ENCODE data around the gene GAB2. TPM values are rescaled to one million over a fixed set of nuclear protein-coding genes. Genes with fewer than 3 reads are reported as not detected.
"Not testable (repeated sequence)": the region's sequence is repeated elsewhere in the genome, so short reads cannot be mapped to it uniquely, and the experiment has no call there.

GAB2 gene
- total RNA-seq, 2 experiments from 2014 or later = 23.8 to 29.9 TPM

DNA sequence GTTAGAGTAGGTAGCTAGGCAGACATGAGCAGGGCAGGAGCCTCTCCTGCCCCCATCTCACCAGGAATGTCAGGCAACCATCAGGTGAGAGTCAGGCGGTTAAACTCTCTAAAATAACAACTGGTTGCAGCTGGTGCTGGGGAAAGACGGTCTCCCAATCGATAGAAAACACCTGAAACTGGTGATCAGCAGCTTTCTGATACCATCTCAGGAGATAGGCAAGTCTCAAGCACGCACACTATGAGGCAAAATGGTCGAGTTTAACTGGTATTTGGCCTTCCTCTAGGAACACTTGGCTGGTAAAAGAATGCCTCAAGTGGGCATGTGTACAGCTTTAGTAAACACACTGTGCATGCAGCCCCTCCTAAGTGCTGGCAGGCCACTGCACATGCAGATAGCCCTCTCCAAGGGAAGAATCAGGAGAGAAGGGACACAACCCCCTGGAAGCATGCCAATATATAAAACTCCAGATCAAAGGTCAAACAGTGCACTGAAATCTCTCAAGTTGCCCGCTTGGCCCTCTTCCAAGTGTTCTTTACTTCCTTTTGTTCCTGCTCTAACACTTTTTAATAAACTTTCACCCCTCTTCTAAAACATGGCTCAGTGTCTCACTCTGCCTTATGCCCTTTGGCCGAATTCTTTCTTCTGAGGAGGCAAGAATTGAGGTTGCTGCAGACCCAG, 140.2 kb downstream of the GAB2 start:
- Mint-ChIP-seq H3K4me3 (no peak overlapping the region), H3K4me1 (peaks cover 2% of the 10 kb centered on the region), H3K27me3 (no peaks in the 10 kb centered on the region), H3K27ac (no peak overlapping the region), H3K9me3 (ENCODE audit: low read depth) (peaks cover 4% of the 10 kb centered on the region), H3K36me3 (peaks cover 25% of the 10 kb centered on the region)
- DNase-seq = no peak
- ATAC-seq = no peak
- CTCF ChIA-PET = no interaction called here

DNA sequence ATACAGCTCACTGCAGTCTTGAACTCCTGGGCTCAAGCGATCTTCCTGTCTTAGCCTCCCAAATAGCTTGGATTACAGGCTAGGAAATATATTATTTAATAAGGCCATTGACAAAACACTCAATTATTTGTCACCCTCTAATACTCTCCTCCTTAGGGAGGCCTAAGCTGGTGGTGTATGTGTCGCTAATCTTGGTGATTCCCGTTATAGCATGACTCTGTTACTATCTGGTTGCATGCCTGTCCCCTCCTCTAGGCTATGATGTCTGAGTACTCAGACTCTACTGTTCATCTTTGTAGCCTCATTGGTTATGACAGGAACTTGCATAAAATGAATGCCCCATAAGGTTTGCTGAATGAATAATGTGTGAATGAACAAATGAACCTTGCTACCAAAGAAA, 141.3 kb downstream of the GAB2 start:
- no peak for ATAC-seq
- CTCF ChIA-PET = no interaction called here
- Mint-ChIP-seq H3K4me1 (no peaks in the 10 kb centered on the region), H3K36me3 (peaks cover 36% of the 10 kb centered on the region), H3K4me3 (no peak overlapping the region), H3K9me3 (ENCODE audit: low read depth) (peaks cover 11% of the 10 kb centered on the region), H3K27ac (no peak overlapping the region), H3K27me3 (no peaks in the 10 kb centered on the region)
- DNase-seq = no peak

DNA sequence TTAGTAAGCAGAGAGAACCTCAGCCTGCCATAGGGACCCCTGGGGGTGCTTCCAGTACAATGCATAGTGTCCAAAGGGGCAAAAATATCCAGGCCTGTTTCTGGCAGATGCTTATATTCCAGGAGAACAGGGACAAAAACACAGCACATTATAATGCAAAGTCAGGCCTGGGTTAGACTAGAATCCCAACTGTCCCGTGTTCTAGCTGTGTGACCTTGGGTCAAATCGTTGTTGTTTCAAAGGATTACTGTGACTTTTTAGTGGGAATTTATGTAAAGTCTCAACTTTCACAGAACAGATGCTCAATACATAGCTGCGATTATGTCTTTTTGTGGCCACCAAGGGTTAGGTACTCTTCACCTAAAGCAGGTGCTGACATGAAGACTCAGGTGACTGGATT, 142.9 kb downstream of the GAB2 start:
- Mint-ChIP-seq H3K4me1 (no peaks in the 10 kb centered on the region), H3K9me3 (ENCODE audit: low read depth) (peaks cover 11% of the 10 kb centered on the region), H3K36me3 (peaks cover 38% of the 10 kb centered on the region), H3K27me3 (no peaks in the 10 kb centered on the region), H3K4me3 (no peak overlapping the region), H3K27ac (no peak overlapping the region)
- DNase-seq (no peak), ATAC-seq (no peak)
- CTCF ChIA-PET = no interaction called here

DNA sequence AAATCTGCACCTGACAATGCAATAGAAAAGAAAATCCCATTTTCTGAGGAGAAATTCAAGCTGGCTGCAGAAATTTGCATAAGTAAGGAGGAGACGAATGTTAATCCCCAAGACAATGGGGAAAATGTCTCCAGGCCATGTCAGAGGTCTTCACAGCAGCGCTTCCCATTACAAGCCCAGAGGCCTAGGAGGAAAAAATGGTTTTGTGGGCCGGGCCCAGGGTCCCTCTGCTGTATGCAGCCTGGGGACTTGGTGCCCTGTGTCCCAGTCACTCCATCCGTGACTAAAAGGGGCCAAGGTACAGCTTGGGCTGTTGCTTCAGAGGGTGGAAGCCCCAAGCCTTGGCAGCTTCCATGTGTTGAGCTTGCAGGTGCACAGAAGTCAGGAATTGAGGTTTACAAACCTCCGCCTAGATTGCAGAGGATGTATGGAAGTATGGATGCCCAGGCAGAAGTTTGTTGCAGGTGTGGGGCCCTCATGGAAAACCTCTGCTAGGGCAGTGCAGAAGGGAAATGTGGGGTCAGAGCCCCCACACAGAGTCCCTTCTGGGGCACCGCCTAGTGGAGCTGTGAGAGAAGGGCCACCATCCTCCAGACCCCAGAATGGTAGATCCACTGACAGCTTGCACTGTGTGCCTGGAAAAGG, 144.9 kb downstream of the GAB2 start:
- H3K27ac Mint-ChIP-seq, H3K4me1 Mint-ChIP-seq, H3K27me3 Mint-ChIP-seq, ATAC-seq, CTCF ChIA-PET, DNase-seq, H3K4me3 Mint-ChIP-seq: not testable (repeated sequence)
- peaks cover 11% of the 10 kb centered on the region for H3K9me3 Mint-ChIP-seq (ENCODE audit: low read depth)
- H3K36me3 Mint-ChIP-seq = peaks cover 37% of the 10 kb centered on the region

DNA sequence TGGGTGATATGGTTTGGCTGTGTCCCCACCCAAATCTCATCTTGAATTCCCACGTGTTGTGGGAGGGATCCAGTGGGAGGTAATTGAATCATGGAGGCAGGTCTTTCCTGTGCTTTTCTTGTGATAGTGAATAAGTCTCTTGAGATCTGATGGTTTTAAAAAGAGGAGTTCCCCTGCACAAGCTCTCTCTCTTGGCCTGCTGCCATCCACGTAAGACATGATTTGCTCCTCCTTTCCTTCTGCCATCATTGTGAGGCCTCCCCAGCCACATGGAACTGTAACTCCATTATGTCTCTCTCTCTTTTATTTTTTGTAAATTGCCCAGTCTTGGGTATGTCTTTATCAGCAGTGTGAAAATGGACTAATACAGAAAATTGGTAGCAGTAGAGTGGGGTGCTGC, 145.8 kb downstream of the GAB2 start:
- H3K4me1 Mint-ChIP-seq, H3K27ac Mint-ChIP-seq, CTCF ChIA-PET, H3K4me3 Mint-ChIP-seq, H3K27me3 Mint-ChIP-seq, DNase-seq, ATAC-seq: not testable (repeated sequence)
- peaks cover 11% of the 10 kb centered on the region for H3K9me3 Mint-ChIP-seq (ENCODE audit: low read depth)
- H3K36me3 Mint-ChIP-seq = peaks cover 36% of the 10 kb centered on the region

DNA sequence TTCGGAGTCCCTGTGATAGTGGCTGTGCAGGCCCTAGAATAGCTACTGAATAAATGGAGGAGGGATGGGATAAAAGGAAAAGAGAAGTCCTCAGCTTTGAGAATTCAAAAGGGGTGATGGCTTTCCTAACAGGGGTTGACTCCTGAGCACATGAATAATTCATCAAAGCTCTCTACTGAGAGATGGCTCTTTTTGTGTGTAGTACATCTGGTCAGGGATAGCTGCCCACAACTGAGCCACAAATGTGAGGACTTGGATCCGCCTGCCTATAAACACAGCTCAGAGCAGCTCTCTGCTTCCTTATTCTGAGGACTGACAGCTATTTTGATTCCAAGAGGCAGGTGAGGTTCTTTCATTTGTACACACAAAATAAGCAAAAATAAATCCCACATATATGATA, 146.6 kb downstream of the GAB2 start:
- H3K4me3 Mint-ChIP-seq = no peak overlapping the region
- H3K27me3 Mint-ChIP-seq = no peaks in the 10 kb centered on the region
- H3K4me1 Mint-ChIP-seq = peaks cover 2% of the 10 kb centered on the region
- CTCF ChIA-PET = no interaction called here
- DNase-seq (no peak), ATAC-seq (no peak)
- H3K9me3 Mint-ChIP-seq (ENCODE audit: low read depth) = peaks cover 11% of the 10 kb centered on the region
- H3K36me3 Mint-ChIP-seq = peaks cover 36% of the 10 kb centered on the region
- no peak overlapping the region for H3K27ac Mint-ChIP-seq

DNA sequence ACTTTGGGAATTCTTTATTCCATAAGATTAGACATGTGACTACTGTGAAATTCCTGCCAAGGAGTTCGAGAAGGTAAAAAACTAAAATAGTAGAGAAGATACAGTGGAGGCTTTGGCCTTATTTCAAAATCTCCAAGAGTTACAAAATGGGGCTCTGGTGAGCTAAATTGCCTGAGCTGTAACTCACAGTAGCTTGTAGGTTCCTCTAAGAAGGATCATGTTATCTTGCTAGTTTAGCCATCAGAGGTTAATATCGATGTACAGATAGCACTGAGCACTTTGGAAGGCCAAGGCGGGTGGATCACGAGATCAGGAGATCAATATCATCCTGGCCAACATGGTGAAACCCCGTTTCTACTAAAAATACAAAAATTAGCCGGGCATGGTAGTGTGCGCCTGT, 147.8 kb downstream of the GAB2 start:
- Mint-ChIP-seq H3K4me3 (no peak overlapping the region), H3K27me3 (no peaks in the 10 kb centered on the region), H3K9me3 (ENCODE audit: low read depth) (peaks cover 11% of the 10 kb centered on the region), H3K4me1 (peaks cover 2% of the 10 kb centered on the region), H3K36me3 (peaks cover 36% of the 10 kb centered on the region), H3K27ac (no peak overlapping the region)
- no peak for DNase-seq
- no peak for ATAC-seq
- CTCF ChIA-PET = no interaction called here

DNA sequence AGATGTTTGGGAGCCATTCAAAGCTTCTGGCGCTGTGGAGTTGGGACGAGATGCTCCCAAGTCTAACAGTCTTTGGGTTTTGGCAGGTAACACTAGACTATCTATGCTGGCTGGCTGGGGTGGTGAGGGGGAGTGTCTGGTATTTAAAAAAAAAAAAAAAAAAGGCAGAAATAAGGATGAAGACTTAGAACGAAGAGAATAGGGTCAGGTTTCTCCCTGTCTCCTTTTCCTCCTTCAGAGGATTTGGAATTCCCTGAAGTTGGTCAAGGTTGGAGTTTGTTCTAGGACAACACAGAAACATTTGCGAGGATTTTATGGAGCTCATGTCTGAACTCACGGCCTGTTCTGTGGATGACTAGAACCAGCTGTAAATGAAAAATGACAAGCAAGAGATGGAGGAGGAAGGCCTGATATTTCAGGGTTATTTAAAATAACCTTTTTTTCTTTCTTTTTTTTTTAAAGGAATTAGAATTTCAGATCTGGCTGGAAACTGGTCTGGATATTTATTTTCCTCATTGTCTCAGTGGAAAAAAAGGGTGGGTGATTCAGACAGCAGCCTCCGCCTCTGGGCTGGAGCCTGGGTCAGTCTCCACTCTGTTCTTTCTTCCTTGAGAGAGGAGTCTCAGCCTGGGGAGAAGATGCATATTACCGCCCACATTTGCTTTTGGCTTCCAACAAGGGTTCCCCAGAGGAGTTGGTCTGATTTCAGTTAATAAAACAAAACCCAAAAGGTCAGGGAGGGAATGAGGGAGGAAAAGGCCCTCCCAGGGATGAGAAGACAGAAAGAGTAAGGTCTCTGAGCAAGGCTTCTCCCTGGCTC, 148.8 kb downstream of the GAB2 start:
- DNase-seq = no peak
- H3K27me3 Mint-ChIP-seq = no peaks in the 10 kb centered on the region
- H3K9me3 Mint-ChIP-seq (ENCODE audit: low read depth) = peaks cover 9% of the 10 kb centered on the region
- H3K36me3 Mint-ChIP-seq = peaks cover 31% of the 10 kb centered on the region
- H3K4me3 Mint-ChIP-seq = no peak overlapping the region
- H3K4me1 Mint-ChIP-seq = peaks cover 2% of the 10 kb centered on the region
- no peak for ATAC-seq
- no peak overlapping the region for H3K27ac Mint-ChIP-seq
- CTCF ChIA-PET = interaction anchor here (0.7 kb wide), 1 partner anchor 202 kb away, joined by 3 read pairs; no protein-coding TSS in a partner anchor

DNA sequence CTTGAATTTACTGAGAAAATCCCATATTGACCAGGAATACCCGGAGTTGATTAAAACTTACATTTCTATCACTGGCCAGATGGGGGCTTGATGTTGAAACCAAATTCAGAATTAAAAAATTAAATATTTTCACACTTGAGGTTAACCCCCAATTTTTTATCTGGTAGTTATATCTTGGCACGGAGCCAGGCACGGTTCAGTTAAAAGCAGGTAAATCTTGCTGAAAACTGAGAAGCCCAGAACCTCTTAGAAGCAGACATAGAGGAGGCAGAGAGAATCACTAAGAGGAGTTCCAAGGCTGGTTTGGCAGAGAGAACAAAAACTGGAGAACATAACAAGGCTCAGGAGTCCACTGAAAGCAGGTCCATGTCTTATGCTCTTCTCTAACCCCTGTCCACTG, 151.2 kb downstream of the GAB2 start:
- Mint-ChIP-seq H3K27ac (no peak overlapping the region), H3K4me3 (no peak overlapping the region), H3K36me3 (peaks cover 8% of the 10 kb centered on the region), H3K9me3 (ENCODE audit: low read depth) (no peaks in the 10 kb centered on the region), H3K4me1 (peaks cover 2% of the 10 kb centered on the region), H3K27me3 (no peaks in the 10 kb centered on the region)
- ATAC-seq (no peak), DNase-seq (no peak)
- CTCF ChIA-PET = no interaction called here

DNA sequence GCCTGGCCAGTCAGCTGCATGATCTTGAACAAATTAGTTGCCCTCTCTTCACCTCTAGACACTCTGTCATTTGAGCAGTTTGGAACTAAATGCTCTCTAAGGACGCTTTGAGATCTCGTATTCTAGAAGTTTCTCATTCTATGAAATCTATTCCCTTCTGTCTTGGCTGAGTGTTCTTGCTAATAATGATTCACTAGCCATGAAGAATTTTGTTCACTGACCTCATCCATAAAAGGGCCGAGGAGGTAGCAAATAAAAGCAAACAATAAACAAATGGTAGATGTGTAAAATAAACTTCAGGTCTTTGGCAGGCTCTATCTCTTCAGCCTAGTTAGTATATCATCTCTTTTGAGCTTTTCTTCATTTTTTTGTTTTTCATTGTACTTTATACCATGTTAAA, 152.3 kb downstream of the GAB2 start:
- H3K27me3 Mint-ChIP-seq = no peaks in the 10 kb centered on the region
- no peaks in the 10 kb centered on the region for H3K9me3 Mint-ChIP-seq (ENCODE audit: low read depth)
- no peak overlapping the region for H3K27ac Mint-ChIP-seq
- DNase-seq (no peak), ATAC-seq (no peak)
- H3K4me1 Mint-ChIP-seq = peaks cover 2% of the 10 kb centered on the region
- H3K36me3 Mint-ChIP-seq = peaks cover 3% of the 10 kb centered on the region
- CTCF ChIA-PET = no interaction called here
- no peak overlapping the region for H3K4me3 Mint-ChIP-seq

DNA sequence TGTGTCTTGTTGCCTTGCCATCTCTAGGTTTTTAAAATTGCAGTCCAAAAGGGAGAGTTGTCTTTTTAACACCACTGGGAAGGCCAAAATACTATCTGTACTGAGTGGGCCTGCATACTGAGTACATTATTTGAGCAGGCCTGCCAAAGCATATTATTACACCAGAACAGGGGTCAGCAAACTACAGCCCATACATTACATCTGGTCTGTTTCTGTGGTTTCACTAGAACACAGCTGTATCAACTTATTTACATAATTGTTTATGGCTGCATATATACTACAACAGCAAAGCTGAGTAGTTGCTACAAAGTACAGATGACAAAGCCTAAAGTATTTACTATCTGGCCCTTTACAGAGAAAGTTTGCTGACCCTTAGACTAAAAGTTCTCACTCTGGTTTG, 154.9 kb downstream of the GAB2 start:
- CTCF ChIA-PET = interaction anchor here (1.1 kb wide), 1 partner anchor 24 kb away, joined by 4 read pairs; no protein-coding TSS in a partner anchor
- DNase-seq = no peak
- no peak overlapping the region for H3K27ac Mint-ChIP-seq

DNA sequence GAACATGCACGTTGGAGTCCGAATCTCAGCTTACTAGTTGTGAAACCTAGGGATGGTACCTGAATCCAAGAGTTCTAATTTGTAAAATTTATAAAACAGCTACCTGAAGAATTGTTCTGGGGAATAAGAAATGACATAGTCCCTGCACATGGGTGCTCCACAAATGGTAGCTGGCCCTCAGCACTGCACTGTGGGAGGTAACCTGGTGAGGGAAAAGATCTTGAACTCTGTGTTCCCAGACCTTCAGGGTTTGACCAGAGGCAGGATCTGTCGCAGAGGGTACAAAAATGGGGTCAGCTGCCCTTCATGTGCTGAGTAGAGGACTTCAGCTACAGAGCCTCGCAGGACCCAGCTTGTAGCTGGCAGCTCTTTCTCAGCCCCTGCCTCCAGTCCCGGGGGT, 155.4 kb downstream of the GAB2 start:
- Mint-ChIP-seq H3K27ac (no peak overlapping the region), H3K27me3 (no peaks in the 10 kb centered on the region), H3K4me3 (no peak overlapping the region), H3K9me3 (ENCODE audit: low read depth) (no peaks in the 10 kb centered on the region), H3K36me3 (no peaks in the 10 kb centered on the region), H3K4me1 (peaks cover 2% of the 10 kb centered on the region)
- CTCF ChIA-PET = interaction anchor here (1.2 kb wide), 1 partner anchor 302 kb away, joined by 3 read pairs; no protein-coding TSS in a partner anchor
- DNase-seq (no peak), ATAC-seq (no peak)

More for the DNA sequence above, 154.9 kb downstream of the GAB2 start:
- H3K4me3 Mint-ChIP-seq = no peak overlapping the region
- H3K36me3 Mint-ChIP-seq = no peaks in the 10 kb centered on the region
- H3K9me3 Mint-ChIP-seq (ENCODE audit: low read depth) = no peaks in the 10 kb centered on the region
- H3K4me1 Mint-ChIP-seq = peaks cover 2% of the 10 kb centered on the region
- no peaks in the 10 kb centered on the region for H3K27me3 Mint-ChIP-seq
- ATAC-seq = no peak

DNA sequence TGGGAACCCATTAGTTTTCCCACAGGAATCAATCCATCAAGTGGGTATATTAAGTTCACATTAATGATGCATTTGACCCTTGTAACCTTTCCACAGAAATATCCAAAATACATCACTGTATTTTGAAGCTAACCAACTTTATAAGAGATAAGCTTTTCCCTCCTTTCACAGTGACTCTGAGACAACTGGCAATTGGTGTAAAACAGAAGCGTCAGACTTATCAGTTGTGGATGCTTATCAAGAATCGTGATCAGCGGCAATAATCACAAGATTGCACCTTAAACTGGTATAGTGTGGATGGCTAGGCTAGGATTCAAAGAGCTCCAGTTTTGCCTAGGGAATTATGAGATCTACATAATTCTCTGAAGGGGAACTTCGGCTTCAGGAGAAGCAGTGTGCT, 155.8 kb downstream of the GAB2 start:
- Mint-ChIP-seq H3K4me1 (peaks cover 2% of the 10 kb centered on the region), H3K36me3 (no peaks in the 10 kb centered on the region), H3K9me3 (ENCODE audit: low read depth) (no peaks in the 10 kb centered on the region), H3K27me3 (no peaks in the 10 kb centered on the region), H3K27ac (no peak overlapping the region), H3K4me3 (no peak overlapping the region)
- no peak for ATAC-seq
- DNase-seq = no peak
- CTCF ChIA-PET = interaction anchor here (1.2 kb wide), 1 partner anchor 303 kb away, joined by 3 read pairs; no protein-coding TSS in a partner anchor
